Measurements from ENCODE around the gene VAV1.

DNA sequence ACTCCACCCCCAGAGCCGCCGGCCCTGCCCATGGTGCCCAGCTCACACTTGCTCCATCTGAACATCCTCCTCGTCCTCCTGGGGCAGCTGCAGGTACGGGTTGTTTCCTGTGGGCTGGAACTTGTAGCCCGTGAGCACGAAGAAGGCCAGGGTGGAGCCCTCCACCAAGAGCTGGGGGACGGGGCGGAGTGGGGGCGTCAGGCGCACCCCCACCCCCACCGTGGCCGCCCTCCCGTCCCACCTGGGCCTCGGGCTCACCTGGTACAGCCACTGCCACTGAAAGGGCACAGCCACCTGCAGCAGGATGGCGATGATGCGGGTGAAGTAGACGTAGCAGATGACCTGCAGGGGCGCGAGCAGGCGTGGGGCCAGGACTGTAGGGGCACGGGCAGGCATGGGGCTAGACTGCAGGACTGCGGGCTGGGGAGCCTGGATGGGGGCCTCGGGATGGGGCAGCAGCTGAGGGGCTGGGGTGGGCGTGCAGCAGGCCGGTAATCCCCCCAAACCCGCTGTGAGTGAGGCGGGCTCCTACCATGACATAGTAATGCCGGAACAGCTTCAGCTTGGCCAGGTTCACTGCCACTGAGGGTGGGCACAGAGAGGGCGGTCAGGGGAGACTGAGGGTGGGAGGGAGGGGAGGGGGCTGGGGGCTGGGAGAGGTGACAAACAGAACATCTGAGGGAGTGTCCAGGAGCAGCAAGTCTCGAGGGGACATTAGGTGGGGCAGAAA is 41.4 kb upstream of the VAV1 start:
- TF ChIP-seq MXI1 (conservative IDR thresholded peaks at IDR 0.05; ENCODE audit: poor library complexity, severe bottlenecking) (no peak), EP300 (conservative IDR thresholded peaks at IDR 0.05; ENCODE audit: poor library complexity, severe bottlenecking) (no peak), RAD21 (conservative IDR thresholded peaks at IDR 0.05) (no peak), EZH2 (IDR thresholded peaks at IDR 0.05; ENCODE audit: borderline replicate concordance, insufficient read depth, low read length, poor library complexity, severe bottlenecking) (no peak), POLR2AphosphoS5 (IDR thresholded peaks at IDR 0.05) (no peak)
- TF ChIP-seq, protein P1, sequence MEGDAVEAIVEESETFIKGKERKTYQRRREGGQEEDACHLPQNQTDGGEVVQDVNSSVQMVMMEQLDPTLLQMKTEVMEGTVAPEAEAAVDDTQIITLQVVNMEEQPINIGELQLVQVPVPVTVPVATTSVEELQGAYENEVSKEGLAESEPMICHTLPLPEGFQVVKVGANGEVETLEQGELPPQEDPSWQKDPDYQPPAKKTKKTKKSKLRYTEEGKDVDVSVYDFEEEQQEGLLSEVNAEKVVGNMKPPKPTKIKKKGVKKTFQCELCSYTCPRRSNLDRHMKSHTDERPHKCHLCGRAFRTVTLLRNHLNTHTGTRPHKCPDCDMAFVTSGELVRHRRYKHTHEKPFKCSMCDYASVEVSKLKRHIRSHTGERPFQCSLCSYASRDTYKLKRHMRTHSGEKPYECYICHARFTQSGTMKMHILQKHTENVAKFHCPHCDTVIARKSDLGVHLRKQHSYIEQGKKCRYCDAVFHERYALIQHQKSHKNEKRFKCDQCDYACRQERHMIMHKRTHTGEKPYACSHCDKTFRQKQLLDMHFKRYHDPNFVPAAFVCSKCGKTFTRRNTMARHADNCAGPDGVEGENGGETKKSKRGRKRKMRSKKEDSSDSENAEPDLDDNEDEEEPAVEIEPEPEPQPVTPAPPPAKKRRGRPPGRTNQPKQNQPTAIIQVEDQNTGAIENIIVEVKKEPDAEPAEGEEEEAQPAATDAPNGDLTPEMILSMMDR (IDR thresholded peaks at IDR 0.05; ENCODE audit: poor library complexity, severe bottlenecking): no peak
- TF ChIP-seq, protein P2, sequence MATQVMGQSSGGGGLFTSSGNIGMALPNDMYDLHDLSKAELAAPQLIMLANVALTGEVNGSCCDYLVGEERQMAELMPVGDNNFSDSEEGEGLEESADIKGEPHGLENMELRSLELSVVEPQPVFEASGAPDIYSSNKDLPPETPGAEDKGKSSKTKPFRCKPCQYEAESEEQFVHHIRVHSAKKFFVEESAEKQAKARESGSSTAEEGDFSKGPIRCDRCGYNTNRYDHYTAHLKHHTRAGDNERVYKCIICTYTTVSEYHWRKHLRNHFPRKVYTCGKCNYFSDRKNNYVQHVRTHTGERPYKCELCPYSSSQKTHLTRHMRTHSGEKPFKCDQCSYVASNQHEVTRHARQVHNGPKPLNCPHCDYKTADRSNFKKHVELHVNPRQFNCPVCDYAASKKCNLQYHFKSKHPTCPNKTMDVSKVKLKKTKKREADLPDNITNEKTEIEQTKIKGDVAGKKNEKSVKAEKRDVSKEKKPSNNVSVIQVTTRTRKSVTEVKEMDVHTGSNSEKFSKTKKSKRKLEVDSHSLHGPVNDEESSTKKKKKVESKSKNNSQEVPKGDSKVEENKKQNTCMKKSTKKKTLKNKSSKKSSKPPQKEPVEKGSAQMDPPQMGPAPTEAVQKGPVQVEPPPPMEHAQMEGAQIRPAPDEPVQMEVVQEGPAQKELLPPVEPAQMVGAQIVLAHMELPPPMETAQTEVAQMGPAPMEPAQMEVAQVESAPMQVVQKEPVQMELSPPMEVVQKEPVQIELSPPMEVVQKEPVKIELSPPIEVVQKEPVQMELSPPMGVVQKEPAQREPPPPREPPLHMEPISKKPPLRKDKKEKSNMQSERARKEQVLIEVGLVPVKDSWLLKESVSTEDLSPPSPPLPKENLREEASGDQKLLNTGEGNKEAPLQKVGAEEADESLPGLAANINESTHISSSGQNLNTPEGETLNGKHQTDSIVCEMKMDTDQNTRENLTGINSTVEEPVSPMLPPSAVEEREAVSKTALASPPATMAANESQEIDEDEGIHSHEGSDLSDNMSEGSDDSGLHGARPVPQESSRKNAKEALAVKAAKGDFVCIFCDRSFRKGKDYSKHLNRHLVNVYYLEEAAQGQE (IDR thresholded peaks at IDR 0.05; ENCODE audit: borderline replicate concordance): no peak
